GM19240 (cell line): ENCODE measurements around the gene CNTF.

Experiments
- DNase-seq: peaks from one replicate; pipeline ENCODE4 v3.0.0; 2011; ENCODE audit warnings: low spot score; ENCODE audit not compliant: insufficient read length

The CNTF gene

GRCh38 chr11:58606930-58607714, 15.3 kb upstream of the CNTF start:
- no peak for DNase-seq

- no peak for DNase-seq
Measured at GRCh38 chr11:58608331-58608730, 14.1 kb upstream of the CNTF start.

- no peak for DNase-seq
Measured at GRCh38 chr11:58609723-58610122, 12.7 kb upstream of the CNTF start.

GRCh38 chr11:58613228-58613627, 9.2 kb upstream of the CNTF start:
- DNase-seq = no peak

- DNase-seq = no peak
Measured at GRCh38 chr11:58615559-58615958, 6.9 kb upstream of the CNTF start.

GRCh38 chr11:58616594-58616993, 5.9 kb upstream of the CNTF start:
- DNase-seq = no peak

- no peak for DNase-seq
Measured at GRCh38 chr11:58617976-58618557, 4.4 kb upstream of the CNTF start.

GRCh38 chr11:58621586-58622262, 741 bp upstream of the CNTF start:
- DNase-seq = no peak

GRCh38 chr11:58625086-58625485, 2.6 kb downstream of the CNTF start:
- no peak for DNase-seq

GRCh38 chr11:58625826-58626460, 3.5 kb downstream of the CNTF start:
- DNase-seq = no peak

GRCh38 chr11:58626934-58627483, 4.5 kb downstream of the CNTF start:
- DNase-seq = no peak

- DNase-seq = no peak
Measured at GRCh38 chr11:58628446-58628845, 6.0 kb downstream of the CNTF start.

GRCh38 chr11:58629857-58630256, 7.4 kb downstream of the CNTF start:
- DNase-seq = no peak

GRCh38 chr11:58631378-58631777, 8.9 kb downstream of the CNTF start:
- no peak for DNase-seq

GRCh38 chr11:58632510-58632909, 10.0 kb downstream of the CNTF start:
- no peak for DNase-seq

GRCh38 chr11:58636587-58636986, 14.1 kb downstream of the CNTF start:
- no peak for DNase-seq

- no peak for DNase-seq
Measured at GRCh38 chr11:58637371-58637770, 14.9 kb downstream of the CNTF start.

- no peak for DNase-seq
Measured at GRCh38 chr11:58639103-58639502, 16.6 kb downstream of the CNTF start.

GRCh38 chr11:58639669-58640068, 17.2 kb downstream of the CNTF start:
- no peak for DNase-seq

- no peak for DNase-seq
Measured at GRCh38 chr11:58640386-58641023, 18.0 kb downstream of the CNTF start.

GRCh38 chr11:58641341-58641740, 18.9 kb downstream of the CNTF start:
- no peak for DNase-seq
